GM21619 (cell line): ENCODE results near the gene KDM4C.

ENCODE experiments used
- ATAC-seq: cut with Tn5 transposase; IDR thresholded peaks from one replicate; pipeline ENCODE4 v1.9.1; 2021; ENCODE audit not compliant: unreplicated experiment

Gene KDM4C

DNA sequence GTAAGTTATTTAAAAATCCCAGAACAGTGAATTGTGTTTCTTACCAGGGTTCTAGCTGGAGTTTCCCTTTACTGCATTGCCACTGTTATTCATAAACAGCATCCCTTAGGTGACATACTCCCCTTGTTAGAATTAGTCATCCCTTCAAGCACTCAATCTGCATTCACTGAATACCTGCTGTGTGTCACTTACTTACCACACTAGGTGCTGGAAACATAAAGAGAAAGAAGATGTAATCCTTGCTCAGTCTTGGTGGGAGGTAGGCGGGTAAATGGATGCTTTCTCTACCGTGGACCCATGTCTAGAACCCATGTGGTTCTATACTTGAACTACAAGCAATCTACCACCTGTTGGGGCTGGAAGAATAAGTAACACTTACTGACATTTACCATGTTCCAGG is 371.6 kb downstream of the KDM4C start:
- no peak for ATAC-seq

- no peak for ATAC-seq
Observed at GRCh38 chr9:7130266-7130820, 372.6 kb downstream of the KDM4C start.

DNA sequence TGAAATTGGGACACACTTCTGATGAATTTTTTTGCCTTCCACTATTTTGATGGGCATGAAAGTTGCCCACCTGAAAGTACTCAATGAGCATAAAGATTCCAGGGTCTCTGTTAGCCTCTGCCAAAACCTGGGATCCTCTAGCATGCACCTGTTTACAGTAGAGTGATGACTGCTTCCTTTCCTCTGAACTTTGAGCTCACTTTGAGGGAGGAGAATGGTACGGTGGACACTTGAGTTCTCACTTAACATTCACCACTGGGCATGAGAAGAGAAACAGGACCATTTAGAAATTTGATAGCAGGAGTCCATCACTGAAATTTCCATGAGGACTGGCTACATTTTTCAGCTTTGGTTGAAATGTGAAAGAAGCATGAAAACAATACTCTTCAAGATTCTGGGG is 374.8 kb downstream of the KDM4C start:
- no peak for ATAC-seq

DNA sequence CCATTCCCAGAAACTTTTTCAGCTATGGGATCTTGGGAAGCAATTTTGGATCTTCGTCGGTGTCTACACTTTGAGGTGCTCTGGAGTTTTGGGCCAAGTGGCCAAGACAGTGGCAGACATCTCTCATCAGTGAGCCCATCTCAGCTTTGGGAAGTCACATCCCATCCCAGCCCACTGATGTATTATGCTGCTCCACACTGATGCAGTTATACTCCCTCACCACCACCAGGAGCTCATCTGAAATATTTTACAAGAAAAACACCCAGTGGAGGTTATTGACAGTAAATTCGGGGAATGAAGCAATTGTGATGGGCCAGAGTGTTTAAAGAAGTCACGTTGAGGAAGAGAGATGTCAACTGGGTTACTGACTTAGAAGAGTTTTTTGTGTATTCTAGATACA is 378.0 kb downstream of the KDM4C start:
- ATAC-seq: no peak

- ATAC-seq: no peak
Observed at GRCh38 chr9:7137040-7137439, 379.3 kb downstream of the KDM4C start.

DNA sequence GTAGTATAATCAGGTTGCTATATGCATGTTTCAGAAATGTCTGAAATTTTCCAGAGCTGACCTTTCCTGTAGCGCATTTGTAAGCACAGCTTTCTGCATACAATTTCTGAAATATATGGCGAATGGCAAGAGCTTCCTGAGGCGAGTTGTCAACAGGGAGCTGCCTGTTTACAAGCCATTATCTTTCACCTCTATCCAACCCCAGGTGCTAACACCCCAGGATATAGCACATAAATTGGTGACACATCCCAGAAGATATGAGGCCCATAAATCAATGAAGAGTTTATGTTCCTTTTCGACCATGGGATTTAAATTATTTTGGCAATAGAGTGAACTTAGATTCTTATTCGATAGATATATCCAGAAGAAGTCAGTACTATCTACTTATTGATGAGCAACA is 379.8 kb downstream of the KDM4C start:
- ATAC-seq: no peak

DNA sequence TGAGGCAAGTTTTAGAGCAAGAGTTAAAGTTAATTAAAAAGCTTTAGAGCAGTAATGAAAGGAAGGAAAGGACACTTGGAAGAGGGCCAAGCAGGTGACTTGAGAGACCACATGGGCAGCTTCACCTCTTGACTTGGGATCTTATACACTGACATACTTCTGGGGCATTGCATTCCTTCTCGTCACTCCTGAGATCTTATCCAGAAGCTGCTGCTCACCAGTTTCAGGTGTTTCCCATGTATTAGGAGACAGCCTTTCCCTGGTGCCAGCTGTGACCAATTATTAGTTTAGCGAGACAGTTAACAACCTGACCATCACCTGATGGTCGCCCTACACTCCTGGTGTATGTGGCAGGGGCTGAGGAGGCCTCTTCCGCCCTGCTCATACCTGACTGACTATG is 382.1 kb downstream of the KDM4C start:
- ATAC-seq: no peak

GRCh38 chr9:7140401-7140800 is 382.6 kb downstream of the KDM4C start:
- no peak for ATAC-seq

GRCh38 chr9:7143645-7144200 is 385.9 kb downstream of the KDM4C start:
- no peak for ATAC-seq

DNA sequence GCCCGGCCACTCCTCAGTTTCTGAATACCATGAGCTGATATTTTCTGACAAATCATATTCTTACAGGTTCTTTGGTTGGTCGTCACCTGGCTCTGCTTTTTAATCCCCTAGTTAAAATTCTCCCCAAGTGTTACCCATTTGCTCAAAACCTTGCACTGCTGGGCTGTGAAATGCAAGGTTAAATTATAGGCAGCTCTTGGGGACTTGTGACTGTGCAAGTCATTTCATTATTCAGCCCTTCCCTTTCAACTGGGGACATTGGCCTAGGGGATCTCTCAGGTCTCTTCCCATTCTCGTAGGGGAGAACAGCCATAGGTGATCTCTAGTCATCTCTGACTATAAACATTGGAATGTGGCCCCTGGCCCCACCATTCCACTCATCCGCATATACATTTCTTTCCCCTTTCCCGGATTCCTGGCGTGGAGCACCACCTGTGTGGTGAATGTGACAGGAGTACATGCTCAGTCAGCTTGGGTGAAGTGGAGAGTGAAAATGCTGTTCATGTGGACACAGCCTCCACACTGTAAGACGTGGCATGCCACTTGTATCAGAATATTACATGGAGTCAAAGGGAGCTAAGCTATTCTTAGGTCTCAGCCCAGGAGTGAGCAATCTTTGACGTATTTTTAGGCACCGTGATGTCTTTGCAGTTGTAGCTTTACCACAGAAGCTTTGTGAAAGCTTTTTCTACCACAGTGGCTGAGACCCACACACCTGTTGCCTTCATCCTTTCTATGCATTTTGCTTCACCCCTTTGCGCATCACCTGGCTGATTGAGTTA is 386.7 kb downstream of the KDM4C start:
- no peak for ATAC-seq

GRCh38 chr9:7145361-7146069 is 387.7 kb downstream of the KDM4C start:
- ATAC-seq: no peak

- ATAC-seq: no peak
Observed at GRCh38 chr9:7146582-7146981, 388.8 kb downstream of the KDM4C start.

DNA sequence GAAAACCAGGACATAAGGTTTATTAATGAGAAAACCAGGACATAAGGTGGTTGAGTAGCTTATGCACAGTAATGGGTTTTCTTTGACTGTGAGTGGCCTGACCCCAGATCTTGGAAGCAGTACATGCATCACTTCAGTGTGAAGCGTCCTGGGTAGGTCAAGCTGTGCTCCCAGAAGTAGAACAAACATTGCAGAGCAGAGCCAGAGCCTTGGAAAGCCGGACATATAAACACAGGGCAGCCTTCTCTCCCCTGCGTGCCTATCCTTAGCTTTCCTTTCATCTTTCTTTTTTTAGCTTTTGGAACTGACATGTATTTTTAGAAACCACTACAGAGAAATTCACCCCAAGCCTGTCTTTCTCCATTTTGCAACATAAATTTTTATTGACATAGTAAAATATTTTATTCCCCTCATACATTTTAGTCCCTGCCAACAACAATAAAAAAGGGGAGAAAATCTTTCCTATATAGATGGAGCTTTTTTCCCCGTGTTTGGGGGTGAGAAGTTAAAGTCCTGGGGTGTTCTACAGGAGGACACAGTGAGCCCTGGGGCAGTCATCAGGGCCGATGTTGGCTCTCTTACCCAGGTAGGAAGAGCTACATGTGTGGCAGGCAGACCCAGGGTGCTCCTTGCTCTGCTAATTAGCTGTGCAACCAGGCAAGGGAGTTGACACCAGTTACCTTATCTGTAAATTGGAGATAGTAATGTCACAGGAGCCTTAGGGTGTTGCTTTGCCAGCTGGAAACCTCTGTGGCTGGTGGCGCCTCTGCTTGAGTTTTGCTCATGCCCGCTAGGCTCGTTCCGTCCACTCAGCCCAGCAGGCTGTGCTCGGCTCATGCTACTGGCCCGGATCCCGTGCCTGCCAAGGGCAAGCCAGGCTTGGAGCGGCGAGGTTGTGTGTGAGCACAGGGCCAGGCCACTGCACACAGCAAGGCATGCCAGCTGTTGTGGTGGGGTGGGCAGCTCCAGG is 389.6 kb downstream of the KDM4C start:
- no peak for ATAC-seq

DNA sequence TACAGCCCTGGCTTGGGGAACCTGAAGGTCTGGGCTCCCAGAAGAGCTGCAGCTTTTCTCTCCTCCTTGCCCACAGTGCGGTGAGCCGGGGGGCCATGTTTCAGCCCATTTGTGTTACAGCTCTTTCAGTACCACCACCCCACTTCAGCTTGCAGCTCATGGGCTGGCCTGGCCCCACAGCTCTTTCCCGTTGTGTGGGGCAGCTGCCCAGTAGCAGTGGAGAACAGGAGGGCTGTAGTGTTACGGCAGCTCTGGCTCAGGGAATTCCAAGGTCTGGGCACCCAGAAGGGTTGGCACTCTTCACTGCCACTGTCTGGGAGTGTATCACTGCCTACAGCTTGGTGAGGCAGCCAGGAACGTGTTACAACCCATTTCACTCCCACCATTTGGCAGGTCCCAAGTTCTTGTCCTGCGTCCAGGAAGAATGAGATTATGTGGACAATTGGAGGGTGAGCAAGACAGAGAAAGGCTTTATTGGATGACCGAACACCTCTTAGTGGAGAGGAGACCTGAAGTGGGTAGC is 390.5 kb downstream of the KDM4C start:
- no peak for ATAC-seq

DNA sequence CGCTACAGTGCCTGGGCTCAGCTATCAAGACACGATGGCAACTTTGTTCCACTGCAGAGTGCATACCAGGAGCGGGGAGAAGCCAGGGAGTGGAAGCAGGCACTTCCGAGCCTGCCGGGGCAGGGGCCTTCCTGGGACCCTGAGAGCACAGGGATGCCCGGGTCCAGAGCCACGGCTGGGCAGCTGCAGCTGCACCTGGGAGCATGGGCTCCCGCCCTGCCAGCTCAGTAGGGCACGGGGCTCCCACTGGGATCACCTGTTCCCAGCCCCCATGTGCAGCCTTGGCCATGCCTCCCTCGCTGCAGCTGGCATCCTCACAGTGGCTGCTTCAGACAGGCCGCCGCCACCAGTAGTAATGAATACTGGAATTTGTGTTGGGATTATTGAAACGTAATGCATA is 391.5 kb downstream of the KDM4C start:
- ATAC-seq: no peak

DNA sequence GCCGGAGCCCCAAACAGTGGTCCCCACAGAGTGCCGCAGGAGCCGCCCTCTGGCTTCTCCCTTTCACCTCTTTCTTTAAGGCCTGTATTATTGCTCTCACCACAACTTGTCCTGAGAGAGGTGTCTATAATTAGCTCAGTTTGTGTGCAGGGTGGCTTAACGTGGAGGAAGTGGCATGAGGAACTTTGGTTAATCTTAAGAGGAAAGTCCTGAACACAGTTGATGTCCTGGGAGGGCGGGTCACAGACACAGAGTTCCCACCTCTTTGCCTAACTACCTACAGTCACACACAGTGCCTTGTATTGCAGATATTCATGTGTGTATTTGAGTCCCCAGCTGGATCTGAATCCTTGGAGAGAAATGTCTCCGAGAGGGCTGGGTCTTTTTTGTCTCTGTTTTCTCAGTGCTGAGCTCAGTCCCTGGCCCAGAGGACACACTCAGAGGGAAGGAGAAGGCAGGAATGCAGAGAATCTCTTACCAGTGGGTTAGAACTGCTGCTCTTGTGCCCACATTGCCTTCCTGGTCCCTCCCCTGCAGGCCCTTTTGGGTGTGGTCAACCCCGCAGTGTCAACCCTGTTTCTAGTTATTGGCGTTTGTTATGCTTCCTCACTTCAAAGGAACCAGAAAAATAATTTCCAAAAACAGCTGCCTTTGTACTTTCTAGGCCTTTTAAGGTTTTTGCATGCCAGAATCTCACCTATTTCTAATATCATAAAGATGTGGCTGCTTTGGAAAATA is 392.5 kb downstream of the KDM4C start:
- ATAC-seq: peak; percentile 63

DNA sequence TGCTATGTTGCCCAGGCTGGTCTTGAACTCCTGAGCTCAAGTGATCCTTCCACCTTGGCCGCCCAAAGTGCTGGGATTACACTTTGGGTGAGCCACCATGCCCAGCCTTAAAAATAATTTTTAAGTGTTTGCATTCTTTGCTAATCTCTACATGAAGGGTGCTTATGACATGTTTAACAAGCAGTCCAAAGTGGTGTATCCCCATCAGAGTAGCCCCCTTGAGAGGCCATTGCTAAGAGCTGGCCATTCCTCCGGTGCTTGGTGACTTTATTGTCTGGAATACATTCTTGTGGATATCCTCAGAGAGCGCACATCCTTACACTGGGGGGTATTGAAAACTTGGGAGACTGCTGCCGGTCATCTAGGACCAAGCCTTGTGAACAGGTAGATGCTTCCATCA is 395.4 kb downstream of the KDM4C start:
- ATAC-seq: no peak

DNA sequence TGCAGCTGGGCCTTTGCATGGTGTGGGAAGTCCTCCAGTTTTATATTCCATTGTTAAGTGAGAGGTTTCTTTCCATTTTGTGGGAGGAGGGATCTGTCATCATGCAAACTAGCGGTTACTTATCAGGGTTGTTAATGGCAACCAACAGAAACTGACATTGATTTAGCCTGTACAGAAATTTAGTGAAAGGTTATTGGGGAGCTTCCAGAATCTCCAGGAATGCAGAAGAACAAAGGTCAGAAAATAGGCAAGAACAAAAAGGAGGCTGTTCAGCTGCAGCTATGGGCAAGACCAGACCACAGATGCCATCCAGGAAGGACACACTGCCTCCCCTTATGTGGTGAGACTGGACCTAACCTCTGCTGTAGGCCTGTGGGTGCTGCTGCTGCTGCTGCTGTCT is 395.8 kb downstream of the KDM4C start:
- no peak for ATAC-seq

- ATAC-seq: no peak
Observed at GRCh38 chr9:7154003-7154619, 396.3 kb downstream of the KDM4C start.
